MCF 10A (cell line): ENCODE measurements around the gene KAZN. TPM values are rescaled to one million over a fixed set of nuclear protein-coding genes. Genes with fewer than 3 reads are reported as not detected.

ENCODE experiments used
- BruUV-seq: library from RNA; stranded (reverse); fragments of 400-500 nt; replicated peaks from 2 replicates; lab custom pipeline; 2021; lab: Mats Ljungman, UMichigan
- CTCF ChIA-PET: fragments of 300-600 bp; sonication (Branson Sonifier 250); formaldehyde crosslinking; extraction: SDS; loops from one replicate; lab custom pipeline; 2021; ENCODE audit warnings: antibody characterized with exemption, inconsistent platforms; lab: Yijun Ruan, JAX
- POLR2A ChIA-PET: fragments of 300-600, 350-650 bp; sonication (Branson Sonifier 250); formaldehyde crosslinking; extraction: SDS; loops from one replicate; lab custom pipeline; 2020; ENCODE audit warnings: antibody characterized with exemption, inconsistent platforms; lab: Yijun Ruan, JAX
- DNase-seq: peaks from one replicate; pipeline ENCODE4 v3.0.0-alpha.2; 2018; ENCODE audit not compliant: unreplicated experiment
- H3K27ac Mint-ChIP-seq: one replicate; pipeline ENCODE4 v1.8.0; 2022; ENCODE audit warnings: mild to moderate bottlenecking, low read depth, mixed read lengths; ENCODE audit not compliant: unreplicated experiment
- H3K27me3 Mint-ChIP-seq: one replicate; pipeline ENCODE4 v1.8.0; 2022; ENCODE audit warnings: mixed read lengths; ENCODE audit not compliant: insufficient read depth, unreplicated experiment
- H3K36me3 Mint-ChIP-seq: one replicate; pipeline ENCODE4 v1.8.0; 2022; ENCODE audit warnings: mild to moderate bottlenecking, moderate library complexity, mixed read lengths; ENCODE audit not compliant: insufficient read depth, unreplicated experiment
- H3K4me1 Mint-ChIP-seq: one replicate; pipeline ENCODE4 v1.8.0; 2022; ENCODE audit warnings: mixed read lengths; ENCODE audit not compliant: insufficient read depth, unreplicated experiment
- H3K4me3 Mint-ChIP-seq: one replicate; pipeline ENCODE4 v1.8.0; 2022; ENCODE audit warnings: mild to moderate bottlenecking, moderate library complexity, mixed read lengths; ENCODE audit not compliant: unreplicated experiment
- H3K9me3 Mint-ChIP-seq: one replicate; pipeline ENCODE4 v1.8.0; 2022; ENCODE audit warnings: mixed read lengths; ENCODE audit not compliant: unreplicated experiment
- intact Hi-C: fragments of 100-400 bp; cut with micrococcal nuclease; formaldehyde crosslinking; loops from 2 replicates; pipeline ENCODE4 v1.14.1; 2022
- total RNA-seq: library from RNA; stranded (reverse); gene quantifications from 2 replicates; pipeline ENCODE4 v1.2.3, GENCODE V29; 2022
- TF ChIP-seq, protein P1 (sequence below): fragments of 200-600 bp; IDR thresholded peaks from one replicate; pipeline ENCODE4 v1.8.0; 2022; ENCODE audit warnings: antibody characterized with exemption, mild to moderate bottlenecking; ENCODE audit not compliant: unreplicated experiment

The KAZN gene
- total RNA-seq, 1 experiment from 2014 or later: 3.3 TPM

DNA sequence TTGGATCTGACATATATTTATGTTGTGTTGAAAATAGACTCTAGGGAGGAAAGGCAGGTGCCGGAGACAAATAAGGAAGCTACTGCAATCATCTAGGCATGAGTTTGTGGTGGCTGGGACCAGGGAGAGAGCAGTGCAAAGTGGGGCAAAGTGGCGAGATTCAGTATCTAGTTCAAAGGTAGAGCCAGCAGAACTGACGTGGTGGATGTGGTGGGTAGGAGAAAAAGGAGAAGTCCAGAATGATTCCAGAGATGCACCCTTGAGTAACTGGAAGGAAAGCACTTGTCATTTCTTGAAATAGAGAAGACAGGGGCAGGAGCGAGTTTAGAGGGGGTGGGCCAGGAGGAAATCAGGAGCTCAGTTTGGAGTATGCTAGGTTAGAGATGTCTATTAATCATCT lies 275.2 kb downstream of the KAZN start:
- intact Hi-C loops: no loop called here
- TF ChIP-seq, protein P1, sequence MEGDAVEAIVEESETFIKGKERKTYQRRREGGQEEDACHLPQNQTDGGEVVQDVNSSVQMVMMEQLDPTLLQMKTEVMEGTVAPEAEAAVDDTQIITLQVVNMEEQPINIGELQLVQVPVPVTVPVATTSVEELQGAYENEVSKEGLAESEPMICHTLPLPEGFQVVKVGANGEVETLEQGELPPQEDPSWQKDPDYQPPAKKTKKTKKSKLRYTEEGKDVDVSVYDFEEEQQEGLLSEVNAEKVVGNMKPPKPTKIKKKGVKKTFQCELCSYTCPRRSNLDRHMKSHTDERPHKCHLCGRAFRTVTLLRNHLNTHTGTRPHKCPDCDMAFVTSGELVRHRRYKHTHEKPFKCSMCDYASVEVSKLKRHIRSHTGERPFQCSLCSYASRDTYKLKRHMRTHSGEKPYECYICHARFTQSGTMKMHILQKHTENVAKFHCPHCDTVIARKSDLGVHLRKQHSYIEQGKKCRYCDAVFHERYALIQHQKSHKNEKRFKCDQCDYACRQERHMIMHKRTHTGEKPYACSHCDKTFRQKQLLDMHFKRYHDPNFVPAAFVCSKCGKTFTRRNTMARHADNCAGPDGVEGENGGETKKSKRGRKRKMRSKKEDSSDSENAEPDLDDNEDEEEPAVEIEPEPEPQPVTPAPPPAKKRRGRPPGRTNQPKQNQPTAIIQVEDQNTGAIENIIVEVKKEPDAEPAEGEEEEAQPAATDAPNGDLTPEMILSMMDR: no peak
- H3K36me3 Mint-ChIP-seq: no peaks in the 10 kb centered on the region
- no peaks in the 10 kb centered on the region for H3K9me3 Mint-ChIP-seq
- H3K27me3 Mint-ChIP-seq: peaks cover 23% of the 10 kb centered on the region
- H3K4me1 Mint-ChIP-seq: no peaks in the 10 kb centered on the region
- no peak overlapping the region for H3K27ac Mint-ChIP-seq
- no peak overlapping the region for H3K4me3 Mint-ChIP-seq
- no TSS peak for BruUV-seq
- POLR2A ChIA-PET: no interaction called here
- CTCF ChIA-PET: interaction anchor here (0.6 to 1.2 kb wide), 4 partner anchors 10 to 246 kb away, joined by 3 to 5 read pairs (median 3); no protein-coding TSS in a partner anchor
- DNase-seq: no peak

DNA sequence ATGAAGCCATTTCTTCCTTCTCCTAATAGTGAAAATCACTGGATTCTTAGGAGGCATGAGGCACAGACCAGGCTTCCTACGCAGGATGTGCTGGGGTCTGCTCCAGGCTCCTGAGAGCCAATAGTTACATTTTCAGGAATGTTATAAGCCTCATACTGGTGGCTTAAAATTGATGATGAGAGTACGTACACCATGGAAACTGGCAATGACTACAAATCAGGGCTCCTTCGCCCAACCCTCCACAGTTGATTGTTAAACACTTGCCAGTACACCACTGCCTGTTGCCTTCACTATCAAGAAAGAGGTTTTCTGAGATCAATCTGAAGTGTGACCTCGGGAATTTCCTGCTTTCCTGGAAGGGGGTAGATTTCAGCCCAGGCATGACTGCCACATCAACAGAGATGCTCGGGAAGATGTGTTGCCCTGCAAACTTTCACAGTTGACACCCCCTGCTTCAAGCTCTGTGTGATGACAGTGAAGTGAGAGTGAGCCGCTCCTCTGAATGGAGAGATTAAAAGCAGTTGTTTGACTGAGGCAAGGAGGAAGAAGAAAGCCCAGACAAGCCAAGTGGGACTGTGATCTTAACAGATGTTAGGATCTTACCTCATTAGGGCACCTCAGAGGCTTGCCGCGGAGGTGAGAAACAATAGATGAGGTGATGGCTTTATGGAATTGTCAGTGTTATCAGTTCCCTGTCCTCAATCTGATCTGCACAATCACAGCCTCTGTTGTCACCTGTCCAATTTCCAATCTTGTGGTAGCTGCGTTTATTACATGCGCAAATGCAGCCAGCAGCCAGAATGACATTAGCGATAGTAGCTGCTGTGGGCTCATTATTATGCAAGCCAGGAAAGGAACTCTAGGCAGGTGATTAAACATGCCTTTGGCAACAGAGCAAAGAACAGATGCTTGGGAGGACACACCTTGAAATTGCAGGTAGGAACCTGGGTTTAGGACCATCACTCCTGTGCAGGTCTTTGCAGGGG lies 277.3 kb downstream of the KAZN start:
- no peaks in the 10 kb centered on the region for H3K4me1 Mint-ChIP-seq
- no peaks in the 10 kb centered on the region for H3K9me3 Mint-ChIP-seq
- TF ChIP-seq, protein P1: no peak
- H3K27me3 Mint-ChIP-seq: peaks cover 23% of the 10 kb centered on the region
- H3K27ac Mint-ChIP-seq: no peak overlapping the region
- ChIA-PET POLR2A (interaction anchor here (1.2 to 1.5 kb wide), 2 partner anchors 14 to 35 kb away, joined by 3 to 4 read pairs; no protein-coding TSS in a partner anchor), CTCF (no interaction called here)
- DNase-seq: no peak
- BruUV-seq: no TSS peak
- no peaks in the 10 kb centered on the region for H3K36me3 Mint-ChIP-seq
- no peak overlapping the region for H3K4me3 Mint-ChIP-seq
- intact Hi-C loops: no loop called here

DNA sequence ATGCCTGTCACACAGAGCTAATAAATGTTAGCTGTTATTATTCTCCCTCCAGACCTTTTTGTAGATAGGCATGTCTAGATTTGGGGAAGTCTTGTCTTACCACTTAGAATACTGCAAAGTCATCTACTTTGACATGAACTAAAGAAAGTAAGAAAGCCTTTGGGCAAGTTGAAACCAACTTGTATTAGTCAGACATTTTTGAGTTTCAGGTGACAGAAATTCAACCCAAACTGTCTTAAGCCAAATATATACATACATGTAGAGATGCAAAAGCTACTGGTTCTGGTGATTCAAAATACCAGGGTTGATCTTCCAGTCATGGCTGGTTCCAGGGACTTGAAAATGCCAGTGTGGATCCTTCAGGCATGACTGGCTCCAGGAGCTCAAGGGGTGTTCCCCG lies 278.3 kb downstream of the KAZN start:
- Mint-ChIP-seq H3K36me3 (no peaks in the 10 kb centered on the region), H3K27ac (no peak overlapping the region), H3K27me3 (peaks cover 23% of the 10 kb centered on the region), H3K4me1 (no peaks in the 10 kb centered on the region), H3K4me3 (no peak overlapping the region), H3K9me3 (no peaks in the 10 kb centered on the region)
- TF ChIP-seq, protein P1: no peak
- no peak for DNase-seq
- ChIA-PET POLR2A (interaction anchor here (0.6 to 1.5 kb wide), 4 partner anchors 13 to 837 kb away, joined by 3 to 5 read pairs (median 4); no protein-coding TSS in a partner anchor), CTCF (interaction anchor here (0.5 kb wide), 1 partner anchor 114 kb away, joined by 3 read pairs; no protein-coding TSS in a partner anchor)
- no TSS peak for BruUV-seq
- intact Hi-C loops: no loop called here

DNA sequence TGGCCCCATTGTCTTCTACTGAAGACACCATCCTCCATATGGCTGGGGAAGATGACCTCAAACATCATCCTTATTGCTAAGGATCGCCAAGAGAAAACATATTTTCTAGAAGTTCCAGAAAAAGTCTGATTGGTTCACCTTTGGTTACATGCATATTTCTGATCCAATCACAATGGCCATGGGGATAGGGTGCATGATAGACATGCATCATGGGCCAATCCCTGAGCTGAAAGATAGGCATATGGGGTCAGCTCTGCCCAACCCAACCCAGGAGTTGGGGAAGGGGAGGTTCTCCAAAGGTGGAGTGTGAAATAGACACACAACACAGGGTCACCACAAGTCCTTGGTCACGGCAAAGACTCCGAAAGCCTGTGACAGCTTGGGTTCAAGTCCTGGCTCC lies 278.7 kb downstream of the KAZN start:
- ChIA-PET CTCF (interaction anchor here (0.5 kb wide), 1 partner anchor 115 kb away, joined by 3 read pairs; no protein-coding TSS in a partner anchor), POLR2A (interaction anchor here (0.9 kb wide), 1 partner anchor 30 kb away, joined by 5 read pairs; no protein-coding TSS in a partner anchor)
- no peak overlapping the region for H3K27ac Mint-ChIP-seq
- H3K4me3 Mint-ChIP-seq: no peak overlapping the region
- peaks cover 23% of the 10 kb centered on the region for H3K27me3 Mint-ChIP-seq
- H3K36me3 Mint-ChIP-seq: no peaks in the 10 kb centered on the region
- TF ChIP-seq, protein P1: no peak
- intact Hi-C loops: no loop called here
- no peak for DNase-seq
- H3K9me3 Mint-ChIP-seq: no peaks in the 10 kb centered on the region
- H3K4me1 Mint-ChIP-seq: no peaks in the 10 kb centered on the region
- no TSS peak for BruUV-seq
